SU-DHL-6 (cell line): Measurements from ENCODE around the gene RAB40B.
"Not testable (repeated sequence)": the region's sequence is repeated elsewhere in the genome, so short reads cannot be mapped to it uniquely, and the experiment has no call there.

Experiments
- H2AFZ ChIP-seq: fragments of 200-600 bp; sonication (generic); 2 replicates; pipeline ENCODE4 v1.6.1; 2014; ENCODE audit warnings: low read depth, mild to moderate bottlenecking, moderate library complexity, mixed read lengths, antibody characterized with exemption, low read length; ENCODE audit not compliant: severe bottlenecking
- H3F3A ChIP-seq: fragments of 200-600 bp; shearing (Covaris generic); 2 replicates; pipeline ENCODE4 v1.6.0; 2016; ENCODE audit warnings: antibody characterized with exemption, mild to moderate bottlenecking; ENCODE audit not compliant: insufficient read depth
- H3K27ac ChIP-seq: fragments of 200-600 bp; sonication (generic); 2 replicates; pipeline ENCODE4 v1.5.1; 2016; ENCODE audit warnings: low read depth, mild to moderate bottlenecking, low read length, moderate library complexity, mixed read lengths
- H3K27me3 ChIP-seq: fragments of 200-600 bp; sonication (generic), shearing (Covaris generic); 2 replicates; pipeline ENCODE4 v1.6.0; 2014; ENCODE audit warnings: mild to moderate bottlenecking, low read length
- H3K36me3 ChIP-seq: fragments of 200-600 bp; sonication (generic); 2 replicates; pipeline ENCODE4 v1.6.1; 2014; ENCODE audit warnings: mild to moderate bottlenecking, low read length, mixed read lengths
- H3K4me2 ChIP-seq: fragments of 300-600, 200-600 bp; shearing (Covaris generic), sonication (generic); 2 replicates; pipeline ENCODE4 v1.6.0; 2014; ENCODE audit warnings: low read length, low read depth, mild to moderate bottlenecking; ENCODE audit not compliant: poor library complexity, severe bottlenecking
- H3K4me3 ChIP-seq: fragments of 200-600 bp; sonication (generic); 2 replicates; pipeline ENCODE4 v1.5.1; 2014; ENCODE audit warnings: antibody characterized with exemption, low read length, mild to moderate bottlenecking, mixed read lengths; ENCODE audit not compliant: insufficient read depth, poor library complexity, severe bottlenecking
- H3K79me2 ChIP-seq: fragments of 200-600 bp; sonication (generic); 2 replicates; pipeline ENCODE4 v1.6.1; 2014; ENCODE audit warnings: mild to moderate bottlenecking, low read length, moderate library complexity; ENCODE audit not compliant: insufficient read depth
- H3K9ac ChIP-seq: fragments of 200-600 bp; sonication (generic); 2 replicates; pipeline ENCODE4 v1.7.0; 2014; ENCODE audit warnings: mild to moderate bottlenecking, low read length
- H3K9me2 ChIP-seq: fragments of 200-600 bp; sonication (generic); replicated peaks from 2 replicates; pipeline ENCODE4 v1.6.1; 2014; ENCODE audit warnings: low read length; ENCODE audit not compliant: insufficient read depth
- H3K9me3 ChIP-seq: fragments of 200-600 bp; sonication (generic); 2 replicates; pipeline ENCODE4 v1.6.1; 2014; ENCODE audit warnings: low read length, mixed read lengths; ENCODE audit not compliant: insufficient read depth
- H4K20me1 ChIP-seq: fragments of 200-600 bp; sonication (generic); 2 replicates; pipeline ENCODE4 v1.6.1; 2014; ENCODE audit warnings: low read depth, mild to moderate bottlenecking, antibody characterized with exemption, low read length, moderate library complexity, mixed read lengths
- CTCF ChIP-seq: fragments of 200-600 bp; sonication (generic); IDR thresholded peaks from one replicate; pipeline ENCODE4 v1.5.1; 2017; ENCODE audit warnings: antibody characterized with exemption, mild to moderate bottlenecking, low read length, moderate library complexity; ENCODE audit not compliant: insufficient read depth, poor library complexity, severe bottlenecking
- EZH2phosphoT487 ChIP-seq: fragments of 200-600 bp; sonication (generic), shearing (Covaris generic); conservative IDR thresholded peaks from 2 replicates; pipeline ENCODE4 v1.6.1; 2018; ENCODE audit warnings: mild to moderate bottlenecking, antibody characterized with exemption, low read length, moderate library complexity, mixed read lengths

Gene RAB40B

GRCh38 chr17:82698065-82698973 is at the start of gene RAB40B:
Gene RAB40B, minus strand, starts transcription at chr17:82698698. Its CDS starts 102 bp downstream, at chr17:82698596.
- no peaks in the 10 kb centered on the region for H3K27me3 ChIP-seq
- H3K9ac ChIP-seq: no peak within 1 kb of the TSS; the same call in 1 of the 2 replicates
- H3K4me3 ChIP-seq: peak within 1 kb of the TSS; percentile 50

GRCh38 chr17:82745524-82745923 is 47.0 kb upstream of the RAB40B start:
- peaks cover 12% of the 10 kb centered on the region for H3K36me3 ChIP-seq
- no peak for TF ChIP-seq EZH2phosphoT487
- no peak for TF ChIP-seq CTCF
- H4K20me1 ChIP-seq: no peaks in the 10 kb centered on the region
- peaks cover 10% of the 10 kb centered on the region; the same call in 1 of the 2 replicates for H3K9me3 ChIP-seq
- H3K9ac ChIP-seq: no peak overlapping the region
- no peaks in the 10 kb centered on the region for H3K9me2 ChIP-seq
- H3K27ac ChIP-seq: no peak overlapping the region
- H3K4me2 ChIP-seq: no peak overlapping the region
- H3K79me2 ChIP-seq: no peaks in the 10 kb centered on the region
- no peaks in the 10 kb centered on the region for H3K27me3 ChIP-seq
- no peak overlapping the region for H2AFZ ChIP-seq
- no peak overlapping the region for H3K4me3 ChIP-seq
- 0 out of 2 replicates have a peak, but pooled peaks cover 4% of the 10 kb centered on the region for H3F3A ChIP-seq

More at GRCh38 chr17:82698065-82698973, at the start of gene RAB40B:
- peak within 1 kb of the TSS; percentile 46 for H3K4me2 ChIP-seq
- no peaks in the 10 kb centered on the region for H3K79me2 ChIP-seq
- peaks cover 11% of the 10 kb centered on the region for H3K9me3 ChIP-seq
- no peaks in the 10 kb centered on the region for H3K36me3 ChIP-seq
- TF ChIP-seq CTCF (no peak), EZH2phosphoT487 (no peak)
- H4K20me1 ChIP-seq: no peaks in the 10 kb centered on the region
- H3K27ac ChIP-seq: no peak within 1 kb of the TSS
- no peaks in the 10 kb centered on the region for H3F3A ChIP-seq
- no peaks in the 10 kb centered on the region for H3K9me2 ChIP-seq
- no peak within 1 kb of the TSS for H2AFZ ChIP-seq

GRCh38 chr17:82744736-82745135 is 46.2 kb upstream of the RAB40B start:
- not testable (repeated sequence) for H3K4me3 ChIP-seq, H3K27me3 ChIP-seq, H3K27ac ChIP-seq, H3K79me2 ChIP-seq, H2AFZ ChIP-seq, H3K9ac ChIP-seq, H3F3A ChIP-seq, H3K9me2 ChIP-seq, H4K20me1 ChIP-seq, H3K4me2 ChIP-seq
- Histone ChIP-seq H3K9me3 (peaks cover 18% of the 10 kb centered on the region; the same call in 1 of the 2 replicates), H3K36me3 (peaks cover 19% of the 10 kb centered on the region)
